Mammary epithelial cell (primary cell): ENCODE data around the gene RPLP1.

Experiments used
- CTCF ChIP-seq, 2 donors: IDR thresholded peaks in 1 of 2; conservative IDR thresholded peaks in 1 of 2; 2 replicates each; pipeline ENCODE4 v1.5.1; 2011 to 2012; ENCODE audit warnings: inconsistent platforms in 2 of 2, low read length in 2 of 2, mild to moderate bottlenecking in 2 of 2, control low read depth in 1 of 2, low read depth in 1 of 2; ENCODE audit not compliant: insufficient read depth in 1 of 2; ENCODE audit errors: extremely low read depth in 1 of 2
- EZH2 ChIP-seq: IDR thresholded peaks from 2 replicates; pipeline ENCODE4 v1.6.1; 2012; ENCODE audit warnings: low read length, inconsistent platforms, borderline replicate concordance

- TF ChIP-seq CTCF (conservative IDR thresholded peaks at IDR 0.05 in 1 of 2, IDR thresholded peaks at IDR 0.05 in 1 of 2; ENCODE audit: extremely low read depth in 1 of 2, insufficient read depth in 1 of 2, low read depth in 1 of 2, low read length in 2 of 2) (no peak), EZH2 (no peak)
Measured at GRCh38 chr15:69474291-69474690, 21.7 kb downstream of the RPLP1 start.
